Stimulated activated CD4-positive, alpha-beta T cell treated with anti-CD3 and anti-CD28 coated beads, Interleukin-2, amount 100 ng/mL, for 48 hours (primary cell): ENCODE measurements around the gene COL7A1.
"Not testable (repeated sequence)": the region's sequence is repeated elsewhere in the genome, so short reads cannot be mapped to it uniquely, and the experiment has no call there.

Source experiments
- DNase-seq, 2 donors: peaks; one replicate each; pipeline ENCODE4 v3.0.0-alpha.2; 2020

COL7A1 gene

GRCh38 chr3:48535578-48535977 is 59.6 kb downstream of the COL7A1 start:
- DNase-seq, result no peak

- no peak for DNase-seq
Measured at GRCh38 chr3:48532977-48533337, 62.2 kb downstream of the COL7A1 start.

- no peak for DNase-seq
Measured at GRCh38 chr3:48532271-48532976, 62.7 kb downstream of the COL7A1 start.

GRCh38 chr3:48530701-48531100 is 64.4 kb downstream of the COL7A1 start:
- DNase-seq, result not testable (repeated sequence)

GRCh38 chr3:48528754-48529153 is 66.4 kb downstream of the COL7A1 start:
- DNase-seq, result no peak

- DNase-seq, result no peak
Measured at GRCh38 chr3:48528048-48528447, 67.1 kb downstream of the COL7A1 start.

- no peak for DNase-seq
Measured at GRCh38 chr3:48524970-48525369, 70.2 kb downstream of the COL7A1 start.

GRCh38 chr3:48521635-48522034 is 73.5 kb downstream of the COL7A1 start:
- no peak for DNase-seq

- no peak for DNase-seq
Measured at GRCh38 chr3:48519277-48519643, 75.9 kb downstream of the COL7A1 start.

GRCh38 chr3:48518638-48519276 is 76.4 kb downstream of the COL7A1 start:
- DNase-seq, result no peak

- DNase-seq, result no peak
Measured at GRCh38 chr3:48518069-48518468, 77.1 kb downstream of the COL7A1 start.

GRCh38 chr3:48516571-48516970 is 78.6 kb downstream of the COL7A1 start:
- DNase-seq, result no peak

GRCh38 chr3:48514431-48515227 is 80.5 kb downstream of the COL7A1 start:
- DNase-seq, result no peak
